ENCODE data around the gene TTLL9.

The TTLL9 gene

GRCh38 chr20:31930779-31931178 lies 60.3 kb downstream of the TTLL9 start:
- CTCF ChIA-PET, result interaction anchor here (1.1 to 1.2 kb wide), 3 partner anchors 34 to 78 kb away, joined by 3 read pairs; no protein-coding TSS in a partner anchor
- no peak for DNase-seq (ENCODE audit: extremely low spot score)
- TF ChIP-seq, protein P1, sequence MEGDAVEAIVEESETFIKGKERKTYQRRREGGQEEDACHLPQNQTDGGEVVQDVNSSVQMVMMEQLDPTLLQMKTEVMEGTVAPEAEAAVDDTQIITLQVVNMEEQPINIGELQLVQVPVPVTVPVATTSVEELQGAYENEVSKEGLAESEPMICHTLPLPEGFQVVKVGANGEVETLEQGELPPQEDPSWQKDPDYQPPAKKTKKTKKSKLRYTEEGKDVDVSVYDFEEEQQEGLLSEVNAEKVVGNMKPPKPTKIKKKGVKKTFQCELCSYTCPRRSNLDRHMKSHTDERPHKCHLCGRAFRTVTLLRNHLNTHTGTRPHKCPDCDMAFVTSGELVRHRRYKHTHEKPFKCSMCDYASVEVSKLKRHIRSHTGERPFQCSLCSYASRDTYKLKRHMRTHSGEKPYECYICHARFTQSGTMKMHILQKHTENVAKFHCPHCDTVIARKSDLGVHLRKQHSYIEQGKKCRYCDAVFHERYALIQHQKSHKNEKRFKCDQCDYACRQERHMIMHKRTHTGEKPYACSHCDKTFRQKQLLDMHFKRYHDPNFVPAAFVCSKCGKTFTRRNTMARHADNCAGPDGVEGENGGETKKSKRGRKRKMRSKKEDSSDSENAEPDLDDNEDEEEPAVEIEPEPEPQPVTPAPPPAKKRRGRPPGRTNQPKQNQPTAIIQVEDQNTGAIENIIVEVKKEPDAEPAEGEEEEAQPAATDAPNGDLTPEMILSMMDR (IDR thresholded peaks at IDR 0.05; ENCODE audit: control extremely low read depth, extremely low read depth, low read depth, missing control alignments), result no peak
- POLR2A ChIA-PET, result no interaction called here

DNA sequence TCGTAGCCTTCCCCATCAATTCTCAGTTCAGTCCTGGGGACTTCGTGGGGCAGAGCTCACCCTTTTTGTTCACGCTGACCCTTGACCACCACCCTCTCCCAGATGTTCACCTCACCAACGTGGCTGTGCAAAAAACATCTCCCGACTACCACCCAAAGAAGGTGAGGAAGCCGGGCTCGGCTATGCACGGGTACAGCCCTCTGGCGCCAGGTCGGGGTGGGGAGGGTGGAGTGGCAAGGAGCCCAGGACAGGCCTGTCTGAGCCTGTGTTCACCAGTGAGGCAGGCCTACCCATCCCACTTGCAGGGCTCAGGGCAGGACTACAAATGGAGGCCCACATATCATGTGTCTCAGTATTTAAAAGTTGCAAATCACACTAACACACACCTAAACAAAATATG lies 63.3 kb downstream of the TTLL9 start:
- CTCF ChIA-PET, result interaction anchor here (1.2 to 2.0 kb wide), 3 partner anchors 18 to 81 kb away, joined by 5 to 8 read pairs (median 5); partner anchors contain the start of gene PDRG1
- POLR2A ChIA-PET, result no interaction called here
- TF ChIP-seq, protein P1 (IDR thresholded peaks at IDR 0.05; ENCODE audit: control extremely low read depth, extremely low read depth, low read depth, missing control alignments), result no peak

DNA sequence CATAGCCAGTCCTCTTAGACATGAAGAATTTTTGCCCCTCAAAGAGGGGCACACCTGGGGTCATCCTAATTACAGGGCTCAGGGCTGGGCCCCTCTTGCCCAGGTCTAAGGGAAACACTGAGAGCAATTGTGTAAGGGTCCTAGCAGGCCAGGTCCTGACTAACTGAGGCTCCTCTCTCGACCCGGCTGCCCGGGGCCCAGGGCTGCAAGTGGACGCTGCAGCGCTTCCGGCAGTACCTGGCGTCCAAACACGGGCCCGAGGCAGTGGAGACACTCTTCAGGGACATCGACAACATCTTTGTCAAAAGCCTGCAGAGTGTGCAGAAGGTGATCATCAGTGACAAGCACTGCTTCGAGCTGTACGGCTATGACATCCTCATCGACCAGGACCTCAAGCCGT lies 64.1 kb downstream of the TTLL9 start:
- TF ChIP-seq, protein P1 (IDR thresholded peaks at IDR 0.05; ENCODE audit: control extremely low read depth, extremely low read depth, low read depth, missing control alignments), result no peak
- ChIA-PET CTCF (interaction anchor here (1.1 to 1.7 kb wide), 4 partner anchors 21 to 42 kb away, joined by 3 to 4 read pairs (median 3); no protein-coding TSS in a partner anchor), POLR2A (no interaction called here)
- no peak for DNase-seq (ENCODE audit: extremely low spot score)

More for the DNA sequence above, 63.3 kb downstream of the TTLL9 start:
- DNase-seq (ENCODE audit: extremely low spot score), result no peak

DNA sequence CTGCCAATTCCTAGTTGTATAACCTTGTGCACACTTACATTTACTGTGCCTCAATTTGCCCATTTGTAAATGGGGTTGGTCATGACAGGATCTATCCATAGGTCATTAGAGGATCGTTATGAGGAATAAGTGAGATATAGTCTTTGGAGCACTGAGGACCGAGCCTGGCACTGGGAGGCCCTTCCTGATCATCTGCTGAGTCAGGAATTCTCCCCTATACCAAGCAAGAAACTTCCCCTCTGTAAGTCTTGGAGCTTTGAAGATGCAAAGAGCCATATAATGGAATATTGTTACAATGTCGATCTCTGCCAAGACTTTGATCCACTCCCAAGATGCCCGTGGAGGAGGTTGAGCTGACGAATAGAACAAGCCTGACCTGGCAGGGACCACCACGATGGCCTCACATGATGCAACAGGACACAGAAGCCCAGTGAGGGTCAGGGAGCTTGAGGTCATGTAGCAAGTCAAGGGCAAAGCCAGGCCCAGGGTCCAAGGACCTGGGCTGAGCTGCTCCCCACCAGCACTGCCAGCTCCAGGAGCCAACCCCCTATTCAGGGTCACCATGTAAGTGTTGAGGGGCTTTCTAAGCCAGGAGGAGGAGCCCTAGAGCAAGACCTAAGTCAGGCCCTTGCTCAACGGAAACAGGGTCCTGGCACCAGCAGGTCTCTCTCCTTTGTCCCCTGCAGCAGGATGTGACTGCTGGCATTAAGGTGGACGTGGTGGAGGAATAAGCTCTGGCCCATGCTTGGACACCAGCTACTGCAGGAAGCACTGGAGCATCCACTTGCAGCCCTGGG lies 64.7 kb downstream of the TTLL9 start:
- ChIA-PET POLR2A (no interaction called here), CTCF (interaction anchor here (1.0 to 2.5 kb wide), 7 partner anchors 13 to 88 kb away, joined by 3 to 8 read pairs (median 3); no protein-coding TSS in a partner anchor)
- TF ChIP-seq, protein P1 (IDR thresholded peaks at IDR 0.05; ENCODE audit: control extremely low read depth, extremely low read depth, low read depth, missing control alignments), result no peak
- no peak for DNase-seq (ENCODE audit: extremely low spot score)

- TF ChIP-seq, protein P1 (IDR thresholded peaks at IDR 0.05; ENCODE audit: control extremely low read depth, extremely low read depth, low read depth, missing control alignments), result no peak
- CTCF ChIA-PET, result interaction anchor here (0.8 to 2.5 kb wide), 4 partner anchors 12 to 83 kb away, joined by 3 to 8 read pairs (median 6); partner anchors contain the start of gene PDRG1
- POLR2A ChIA-PET, result no interaction called here
- DNase-seq (ENCODE audit: extremely low spot score), result no peak
These were observed 66.0 kb downstream of the TTLL9 start for GRCh38 chr20:31936420-31936819.

DNA sequence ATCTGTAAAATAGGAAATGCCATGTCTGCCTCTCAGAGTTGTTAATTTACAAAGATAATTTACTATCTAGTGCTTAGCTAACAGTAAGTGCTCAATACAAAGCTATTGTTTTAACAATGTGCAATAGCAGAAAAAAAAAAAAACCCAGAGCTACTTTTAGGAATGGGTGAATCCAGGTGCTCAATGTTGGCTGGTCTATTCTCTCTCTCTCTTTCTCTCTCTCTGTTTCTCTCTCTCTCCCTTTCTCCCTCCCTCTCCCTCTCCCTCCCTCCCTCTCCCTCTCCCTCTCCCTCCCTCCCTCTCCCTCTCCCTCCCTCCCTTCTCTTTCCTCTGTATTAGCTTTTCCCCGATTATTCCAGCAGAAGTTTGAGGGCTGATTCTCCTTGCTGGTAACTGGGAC lies 67.4 kb downstream of the TTLL9 start:
- TF ChIP-seq, protein P1 (IDR thresholded peaks at IDR 0.05; ENCODE audit: control extremely low read depth, extremely low read depth, low read depth, missing control alignments), result no peak
- ChIA-PET POLR2A (no interaction called here), CTCF (interaction anchor here (0.7 to 2.5 kb wide), 7 partner anchors 9 to 87 kb away, joined by 3 to 8 read pairs (median 4); partner anchors contain the start of gene PDRG1)
- no peak for DNase-seq (ENCODE audit: extremely low spot score)

All from GM10248 (cell line).